ENCODE data around the gene ZFHX3. TPM values are rescaled to one million over a fixed set of nuclear protein-coding genes. Genes with fewer than 3 reads are reported as not detected.

Gene ZFHX3
- total and polyA plus RNA-seq, 2 of the 8 experiments (the other 6 are each of a cell fraction or from before 2014, with no cell fraction given) = 0.08 to 0.99 TPM

GRCh38 chr16:72956124-72957064, 91.5 kb downstream of the ZFHX3 start:
- no peaks in the 10 kb centered on the region for H3K79me2 ChIP-seq (ENCODE audit: control insufficient read depth in 1 of 2, insufficient read depth in 2 of 2, low read length in 2 of 2)
- H2BK12ac ChIP-seq (ENCODE audit: low read depth, low read length) = no peak overlapping the region
- POLR2A ChIA-PET (ENCODE audit: partially characterized antibody) = interaction anchor here (0.6 kb wide), 1 partner anchor 544 kb away, joined by 3 read pairs; no protein-coding TSS in a partner anchor
- no peak overlapping the region for H2BK15ac ChIP-seq (ENCODE audit: low read length)
- no peak overlapping the region for H2BK20ac ChIP-seq (ENCODE audit: low read length)
- no peak overlapping the region for H4K91ac ChIP-seq (replicated peaks; ENCODE audit: insufficient read length, low read length)
- no peak overlapping the region for H3K14ac ChIP-seq (ENCODE audit: insufficient read length)
- CTCF ChIA-PET (ENCODE audit: partially characterized antibody) = interaction anchor here (0.6 to 4.2 kb wide), 2 partner anchors 39 to 76 kb away, joined by 3 to 14 read pairs; no protein-coding TSS in a partner anchor
- no peaks in the 10 kb centered on the region for H3K27me3 ChIP-seq (replicated peaks in 1 of 4; ENCODE audit: control insufficient read depth in 3 of 4, extremely low read depth in 1 of 4, insufficient read depth in 3 of 4, low read length in 3 of 4)
- no peaks in the 10 kb centered on the region for H4K20me1 ChIP-seq (replicated peaks in 1 of 2; ENCODE audit: control insufficient read depth in 1 of 2, insufficient read depth in 2 of 2, low read length in 2 of 2)
- H2AK5ac ChIP-seq (ENCODE audit: low read depth, low read length) = no peak overlapping the region
- H3K18ac ChIP-seq (ENCODE audit: extremely low read depth, low read length) = no peak overlapping the region
- no peaks in the 10 kb centered on the region for H3K23me2 ChIP-seq (ENCODE audit: low read depth, low read length)
- DNase-seq (ENCODE audit: low read depth in 1 of 2, low spot score in 2 of 2) = no peak
- no peaks in the 10 kb centered on the region for H3K36me3 ChIP-seq (ENCODE audit: control insufficient read depth in 2 of 4, insufficient read depth in 4 of 4, low read length in 3 of 4)
- no peak overlapping the region for H3K4me2 ChIP-seq (ENCODE audit: insufficient read depth in 1 of 2, low read depth in 2 of 2, low read length in 2 of 2)
- no peak overlapping the region for H2BK120ac ChIP-seq (replicated peaks; ENCODE audit: low read depth, low read length)
- H3K4me3 ChIP-seq (ENCODE audit: extremely low read depth in 1 of 4, insufficient read depth in 2 of 4, low read depth in 3 of 4, low read length in 4 of 4) = no peak overlapping the region
- H3K27ac ChIP-seq (ENCODE audit: low read depth, low read length) = no peak overlapping the region
- FAIRE-seq = no peak
- H2BK5ac ChIP-seq (ENCODE audit: low read depth, low read length) = no peak overlapping the region
- no peak overlapping the region for H2AFZ ChIP-seq (ENCODE audit: low read length)
- no peak overlapping the region for H3K23ac ChIP-seq (ENCODE audit: insufficient read length)
- no peaks in the 10 kb centered on the region; a peak in 1 of 7 replicates for H3K4me1 ChIP-seq (replicated peaks in 1 of 4; ENCODE audit: control insufficient read depth in 3 of 4, insufficient read depth in 4 of 4, low read length in 3 of 4)
- no peak overlapping the region for H3K4ac ChIP-seq (replicated peaks; ENCODE audit: insufficient read length, low read depth, low read length)
- 88% methylated on average over 14 of the region's 14 CpGs; no CpG with 5 or more reads in 1 of the 2 experiments for WGBS, 2 experiments (ENCODE audit: extremely low coverage in 1 of 2, insufficient coverage in 1 of 2, insufficient read length in 1 of 2, insufficient replicate concordance in 2 of 2, low coverage in 1 of 2, low lambda C conversion rate in 2 of 2, missing lambda C conversion rate in 1 of 2)
- H4K5ac ChIP-seq (ENCODE audit: insufficient read length, low read depth, low read length) = no peak overlapping the region
- H3K79me1 ChIP-seq (ENCODE audit: low read depth, low read length) = no peaks in the 10 kb centered on the region
- no peak overlapping the region for H4K8ac ChIP-seq (ENCODE audit: extremely low read depth, insufficient read depth, low read length)
- H3K9ac ChIP-seq (replicated peaks in 1 of 4; ENCODE audit: extremely low read depth in 1 of 4, low read depth in 3 of 4, low read length in 3 of 4) = no peak overlapping the region
- no peak overlapping the region for H3K56ac ChIP-seq (replicated peaks; ENCODE audit: insufficient read length, low read depth, low read length)
- H3K9me3 ChIP-seq (ENCODE audit: insufficient read depth in 2 of 2, low read depth in 1 of 2, low read length in 1 of 2) = no peaks in the 10 kb centered on the region
- TF ChIP-seq SP1 (IDR thresholded peaks at IDR 0.05; ENCODE audit: low read depth, low read length) (no peak), SIRT6 (IDR thresholded peaks at IDR 0.05; ENCODE audit: low read length) (no peak), RFX5 (IDR thresholded peaks at IDR 0.05; ENCODE audit: borderline replicate concordance, low read depth, low read length) (no peak), SUZ12 (IDR thresholded peaks at IDR 0.05; ENCODE audit: low read length) (no peak), POU5F1 (IDR thresholded peaks at IDR 0.05; ENCODE audit: low read depth, low read length) (no peak), CBX5 (IDR thresholded peaks at IDR 0.05; ENCODE audit: low read depth, low read length) (no peak), CTBP2 (IDR thresholded peaks at IDR 0.05; ENCODE audit: borderline replicate concordance, insufficient read depth, insufficient read length, low read length) (no peak), ZNF274 (IDR thresholded peaks at IDR 0.05; ENCODE audit: borderline replicate concordance, extremely low read depth, low read length) (no peak), SP4 (IDR thresholded peaks at IDR 0.05; ENCODE audit: low read length) (no peak)
